HG03280 (cell line): ENCODE data around the gene IL18.
A peak's percentile ranks its signal among the peaks of the same experiment; 100 is the strongest.
"Not testable (repeated sequence)": the region's sequence is repeated elsewhere in the genome, so short reads cannot be mapped to it uniquely, and the experiment has no call there.

Source experiments
- ATAC-seq: cut with Tn5 transposase; IDR thresholded peaks from one replicate; pipeline ENCODE4 v1.9.1; 2021; ENCODE audit warnings: mild to moderate bottlenecking, moderate library complexity; ENCODE audit not compliant: unreplicated experiment

IL18 gene

GRCh38 chr11:112163875-112164685 is at the start of gene IL18:
Gene IL18, minus strand, starts transcription at chr11:112164094. Its CDS starts 9,041 bp downstream, at chr11:112155053.
- no peak for ATAC-seq

GRCh38 chr11:112212710-112213109 is 48.8 kb upstream of the IL18 start:
- ATAC-seq, result no peak

- no peak for ATAC-seq
Measured at GRCh38 chr11:112212290-112212689, 48.4 kb upstream of the IL18 start.

- ATAC-seq, result no peak
Measured at GRCh38 chr11:112211536-112211935, 47.6 kb upstream of the IL18 start.

- no peak for ATAC-seq
Measured at GRCh38 chr11:112210890-112211289, 47.0 kb upstream of the IL18 start.

- ATAC-seq, result no peak
Measured at GRCh38 chr11:112206071-112206470, 42.2 kb upstream of the IL18 start.

- ATAC-seq, result no peak
Measured at GRCh38 chr11:112200252-112200651, 36.4 kb upstream of the IL18 start.

- not testable (repeated sequence) for ATAC-seq
Measured at GRCh38 chr11:112199101-112199500, 35.2 kb upstream of the IL18 start.

- ATAC-seq, result no peak
Measured at GRCh38 chr11:112196519-112197087, 32.7 kb upstream of the IL18 start.

GRCh38 chr11:112195951-112196351 is 32.1 kb upstream of the IL18 start:
- no peak for ATAC-seq

- ATAC-seq, result not testable (repeated sequence)
Measured at GRCh38 chr11:112195113-112195512, 31.2 kb upstream of the IL18 start.

- no peak for ATAC-seq
Measured at GRCh38 chr11:112186304-112186703, 22.4 kb upstream of the IL18 start.

- ATAC-seq, result no peak
Measured at GRCh38 chr11:112185883-112186282, 22.0 kb upstream of the IL18 start.

GRCh38 chr11:112182867-112183266 is 19.0 kb upstream of the IL18 start:
- ATAC-seq, result no peak

- ATAC-seq, result no peak
Measured at GRCh38 chr11:112179601-112180000, 15.7 kb upstream of the IL18 start.

- no peak for ATAC-seq
Measured at GRCh38 chr11:112178936-112179335, 15.0 kb upstream of the IL18 start.

GRCh38 chr11:112178428-112178827 is 14.5 kb upstream of the IL18 start:
- ATAC-seq, result no peak

- no peak for ATAC-seq
Measured at GRCh38 chr11:112177589-112177988, 13.7 kb upstream of the IL18 start.

- no peak for ATAC-seq
Measured at GRCh38 chr11:112176077-112176476, 12.2 kb upstream of the IL18 start.

- no peak for ATAC-seq
Measured at GRCh38 chr11:112175599-112175952, 11.7 kb upstream of the IL18 start.

- peak; percentile 70 for ATAC-seq
Measured at GRCh38 chr11:112174789-112175598, 11.1 kb upstream of the IL18 start, which contains the start of gene BCO2. Gene BCO2, plus strand, starts transcription at chr11:112175512. Its CDS starts 90 bp downstream, at chr11:112175602.

- ATAC-seq, result no peak
Measured at GRCh38 chr11:112173152-112173551, 9.3 kb upstream of the IL18 start.
